Activated CD4-positive, alpha-beta T cell treated with anti-CD3 and anti-CD28 coated beads, Interleukin-2, amount 50 U/mL, for 4 hours (primary cell): Measurements from ENCODE around the gene NMT1.

Experiments used
- DNase-seq, 2 experiments: peaks; one replicate each; pipeline ENCODE4 v3.0.0-alpha.2; 2020

The NMT1 gene

GRCh38 chr17:45137561-45138305 is 76.6 kb downstream of the NMT1 start:
- DNase-seq, result no peak

- no peak for DNase-seq
These were observed 77.9 kb downstream of the NMT1 start for GRCh38 chr17:45138911-45139532.

- DNase-seq, result no peak
These were observed 78.4 kb downstream of the NMT1 start for GRCh38 chr17:45139533-45139920.

- DNase-seq, result no peak
These were observed 82.1 kb downstream of the NMT1 start for GRCh38 chr17:45143094-45143670.

- DNase-seq, result peak in 1 of 2 experiments; percentile 15
These were observed 82.7 kb downstream of the NMT1 start for GRCh38 chr17:45143767-45144198.

GRCh38 chr17:45144199-45145034 is 83.3 kb downstream of the NMT1 start:
- DNase-seq, result no peak

- no peak for DNase-seq
These were observed 83.9 kb downstream of the NMT1 start for GRCh38 chr17:45145035-45145389.

- DNase-seq, result no peak
These were observed 85.0 kb downstream of the NMT1 start for GRCh38 chr17:45146166-45146565.

GRCh38 chr17:45146592-45146889 is 85.4 kb downstream of the NMT1 start:
- DNase-seq, result no peak

- no peak for DNase-seq
These were observed 85.9 kb downstream of the NMT1 start for GRCh38 chr17:45146890-45147580.

- peak; percentile 70 to 74 for DNase-seq
These were observed 86.6 kb downstream of the NMT1 start for GRCh38 chr17:45147581-45148182.

- peak; percentile 98 to 99 for DNase-seq
These were observed 87.3 kb downstream of the NMT1 start, which contains the start of gene HEXIM1 for GRCh38 chr17:45148183-45149036. Gene HEXIM1 (plus strand): TSS chr17:45148475. CDS start chr17:45149191, 716 bp downstream.

- peak; percentile 54 to 57 for DNase-seq
These were observed 88.0 kb downstream of the NMT1 start for GRCh38 chr17:45149037-45149668.

GRCh38 chr17:45149669-45150664 is 88.8 kb downstream of the NMT1 start:
- peak in 1 of 2 experiments; percentile 13 for DNase-seq

- no peak for DNase-seq
These were observed 90.0 kb downstream of the NMT1 start for GRCh38 chr17:45150911-45151809.

- DNase-seq, result no peak
These were observed 93.9 kb downstream of the NMT1 start for GRCh38 chr17:45155029-45155428.

- DNase-seq, result no peak
These were observed 94.4 kb downstream of the NMT1 start for GRCh38 chr17:45155483-45155882.

GRCh38 chr17:45156242-45156641 is 95.1 kb downstream of the NMT1 start:
- no peak for DNase-seq
